Measurements from ENCODE around the gene CES4A. TPM values are rescaled to one million over a fixed set of nuclear protein-coding genes. Genes with fewer than 3 reads are reported as not detected.

Gene CES4A
- total RNA-seq, 4 donors from 2014 or later: 4.8 to 9.6 (median 6.4) TPM

DNA sequence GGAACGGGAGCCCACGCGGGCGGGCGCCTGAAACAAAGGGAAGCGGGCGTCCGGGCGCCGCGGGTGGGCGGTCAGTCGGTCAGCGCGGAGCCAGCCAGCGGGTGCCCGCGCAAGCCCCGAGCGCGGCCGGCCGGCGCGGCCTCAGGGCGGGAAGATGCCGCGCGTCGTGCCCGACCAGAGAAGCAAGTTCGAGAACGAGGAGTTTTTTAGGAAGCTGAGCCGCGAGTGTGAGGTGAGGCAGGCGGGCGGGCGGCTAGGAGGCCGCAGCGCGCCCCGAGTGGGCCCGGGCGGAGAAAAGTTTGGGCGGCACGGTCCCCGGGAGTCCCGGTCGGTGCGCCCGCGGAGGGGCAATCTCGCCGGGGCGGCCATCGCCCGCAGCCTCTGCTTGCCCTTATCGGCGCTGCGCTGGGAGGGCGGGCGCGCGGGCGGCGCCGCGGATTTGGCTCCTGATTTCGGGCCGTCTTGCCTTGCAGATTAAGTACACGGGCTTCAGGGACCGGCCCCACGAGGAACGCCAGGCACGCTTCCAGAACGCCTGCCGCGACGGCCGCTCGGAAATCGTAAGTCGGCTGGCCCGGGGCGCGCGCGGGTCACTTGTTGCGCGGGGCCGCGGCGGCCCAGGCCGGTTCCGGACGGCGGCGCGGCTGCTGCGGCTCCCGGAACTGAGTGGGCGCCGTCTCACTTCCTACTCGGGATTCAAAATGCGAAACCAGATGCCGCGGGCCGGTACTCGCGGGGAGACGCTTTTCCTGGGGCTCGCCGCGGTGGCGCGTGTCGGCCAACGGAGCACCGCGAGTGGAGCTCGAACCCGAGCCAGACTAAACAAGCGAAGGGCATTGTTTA, 41.1 kb downstream of the CES4A start:
- Histone ChIP-seq H3K36me3 (peaks cover 0 to 20% (median 0%) of the 10 kb centered on the region in 3 donors), H3K9me3 (no peaks in the 10 kb centered on the region), H3K4me3 (peak overlapping the region; percentile 74 to 96 (median 85)), H3K27ac (peak overlapping the region; percentile 87 to 99 (median 97)), H3K4me1 (peaks cover 14 to 52% (median 23%) of the 10 kb centered on the region in 3 donors), H3K27me3 (no peaks in the 10 kb centered on the region)
- intact Hi-C loops (cut with DNase I): no loop called here
- DNase-seq: no peak
- WGBS, 2 donors: 0% methylated on average over 1 to 40 of the region's 123 CpGs
- TF ChIP-seq, protein P1, sequence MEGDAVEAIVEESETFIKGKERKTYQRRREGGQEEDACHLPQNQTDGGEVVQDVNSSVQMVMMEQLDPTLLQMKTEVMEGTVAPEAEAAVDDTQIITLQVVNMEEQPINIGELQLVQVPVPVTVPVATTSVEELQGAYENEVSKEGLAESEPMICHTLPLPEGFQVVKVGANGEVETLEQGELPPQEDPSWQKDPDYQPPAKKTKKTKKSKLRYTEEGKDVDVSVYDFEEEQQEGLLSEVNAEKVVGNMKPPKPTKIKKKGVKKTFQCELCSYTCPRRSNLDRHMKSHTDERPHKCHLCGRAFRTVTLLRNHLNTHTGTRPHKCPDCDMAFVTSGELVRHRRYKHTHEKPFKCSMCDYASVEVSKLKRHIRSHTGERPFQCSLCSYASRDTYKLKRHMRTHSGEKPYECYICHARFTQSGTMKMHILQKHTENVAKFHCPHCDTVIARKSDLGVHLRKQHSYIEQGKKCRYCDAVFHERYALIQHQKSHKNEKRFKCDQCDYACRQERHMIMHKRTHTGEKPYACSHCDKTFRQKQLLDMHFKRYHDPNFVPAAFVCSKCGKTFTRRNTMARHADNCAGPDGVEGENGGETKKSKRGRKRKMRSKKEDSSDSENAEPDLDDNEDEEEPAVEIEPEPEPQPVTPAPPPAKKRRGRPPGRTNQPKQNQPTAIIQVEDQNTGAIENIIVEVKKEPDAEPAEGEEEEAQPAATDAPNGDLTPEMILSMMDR (IDR thresholded peaks at IDR 0.05): no peak
- peak in 2 of 4 donors; percentile 26 to 59 for TF ChIP-seq POLR2A (IDR thresholded peaks at IDR 0.05)

DNA sequence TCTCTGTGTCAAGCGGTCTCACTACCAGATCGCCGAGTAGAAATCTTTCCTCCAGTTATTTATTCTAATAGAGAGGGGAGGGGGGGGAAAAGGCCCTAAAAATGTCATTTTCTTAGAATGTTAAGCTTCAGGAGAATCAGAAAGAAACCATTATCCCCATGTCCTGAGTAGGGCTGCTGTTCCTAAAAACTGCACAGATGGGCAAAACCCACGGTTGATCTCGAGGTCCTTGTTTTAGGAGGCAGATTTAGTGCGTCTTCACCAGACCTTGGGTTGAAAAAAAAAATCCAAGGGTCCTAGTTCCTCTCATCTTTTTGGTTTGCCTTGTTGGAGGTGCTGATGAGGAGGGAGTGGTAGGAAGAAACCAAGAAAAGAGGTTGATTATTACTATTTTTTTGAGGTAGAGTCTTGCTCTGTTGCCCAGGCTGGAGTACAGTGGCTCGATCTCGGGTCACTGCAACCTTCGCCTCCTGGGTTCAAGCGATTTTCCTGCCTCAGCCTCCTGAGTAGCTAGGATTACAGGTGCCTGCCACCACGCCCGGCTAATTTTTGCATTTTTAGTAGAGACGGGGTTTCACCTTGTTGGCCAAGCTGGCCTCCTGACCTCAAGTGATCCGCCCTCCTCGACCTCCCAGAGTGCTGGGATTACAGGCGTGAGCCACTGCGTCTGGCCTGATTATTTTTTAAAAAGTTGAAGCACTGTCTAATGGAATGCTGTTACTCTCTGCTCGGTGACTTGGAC, 42.0 kb downstream of the CES4A start:
- DNase-seq: no peak

DNA sequence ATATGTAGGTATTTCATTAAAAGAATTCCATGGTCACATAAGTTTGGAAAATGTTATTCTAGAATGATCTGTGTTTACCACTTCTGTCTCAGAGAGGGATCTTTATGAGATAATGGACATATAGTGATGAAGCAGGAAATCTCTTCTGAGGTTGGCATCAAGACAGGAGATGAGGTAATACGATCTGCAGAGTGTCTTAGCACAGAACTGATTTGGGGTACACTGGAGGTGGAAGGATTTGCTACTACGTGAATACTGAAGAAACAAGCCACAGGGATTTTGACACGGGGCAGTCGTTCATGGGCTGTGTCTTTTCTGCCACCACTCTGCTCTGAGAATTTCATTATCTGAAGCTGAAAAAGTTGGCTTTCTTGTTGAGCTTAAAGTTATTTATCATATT, 46.1 kb downstream of the CES4A start:
- intact Hi-C loops (cut with DNase I): no loop called here
- DNase-seq: no peak
- peaks cover 14 to 66% (median 20%) of the 10 kb centered on the region in 3 donors for H3K4me1 ChIP-seq

More for the DNA sequence above, 42.0 kb downstream of the CES4A start:
- 29 to 37% methylated on average over 15 to 18 of the region's 18 CpGs for WGBS, 2 donors
- no peak for TF ChIP-seq POLR2A (IDR thresholded peaks at IDR 0.05)
- TF ChIP-seq, protein P1 (IDR thresholded peaks at IDR 0.05): no peak
- H3K4me1 ChIP-seq: peaks cover 14 to 61% (median 23%) of the 10 kb centered on the region in 3 donors
- H3K36me3 ChIP-seq: peaks cover 0 to 20% (median 0%) of the 10 kb centered on the region in 3 donors
- intact Hi-C loops (cut with DNase I): no loop called here
- peak overlapping the region; percentile 87 to 99 (median 97) for H3K27ac ChIP-seq
- H3K4me3 ChIP-seq: peak overlapping the region; percentile 74 to 96 (median 85)
- no peaks in the 10 kb centered on the region for H3K9me3 ChIP-seq
- H3K27me3 ChIP-seq: no peaks in the 10 kb centered on the region

DNA sequence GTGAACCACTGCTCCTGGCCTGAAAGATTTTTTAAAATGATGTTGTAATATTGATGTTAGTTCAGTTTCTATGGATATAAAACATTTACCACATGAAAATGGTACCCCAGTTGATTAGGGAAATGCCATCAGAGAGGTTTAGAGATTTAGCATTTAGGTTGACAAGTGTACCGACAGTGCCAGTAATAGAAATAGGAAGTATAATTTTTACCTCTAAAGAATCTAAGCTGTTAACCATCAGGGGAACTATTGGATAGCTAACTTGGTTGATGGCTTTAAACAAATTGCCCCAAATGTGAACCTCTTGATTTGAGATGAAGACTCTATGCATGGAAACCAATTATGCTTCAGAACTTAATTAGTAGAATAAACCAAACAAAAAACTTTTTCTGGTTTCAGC, 47.0 kb downstream of the CES4A start:
- Histone ChIP-seq H3K9me3 (no peaks in the 10 kb centered on the region), H3K27ac (no peak overlapping the region), H3K4me3 (no peak overlapping the region), H3K27me3 (no peaks in the 10 kb centered on the region), H3K4me1 (peaks cover 11 to 61% (median 19%) of the 10 kb centered on the region in 3 donors), H3K36me3 (peaks cover 0 to 50% (median 6%) of the 10 kb centered on the region in 3 donors)
- TF ChIP-seq POLR2A (IDR thresholded peaks at IDR 0.05): no peak
- TF ChIP-seq, protein P1 (IDR thresholded peaks at IDR 0.05): no peak
- no peak for DNase-seq
- 67 to 78% methylated on average over 1 of the region's 1 CpG for WGBS, 2 donors
- intact Hi-C loops (cut with DNase I): no loop called here

More for the DNA sequence above, 46.1 kb downstream of the CES4A start:
- Histone ChIP-seq H3K4me3 (no peak overlapping the region), H3K9me3 (no peaks in the 10 kb centered on the region), H3K27ac (no peak overlapping the region), H3K27me3 (no peaks in the 10 kb centered on the region), H3K36me3 (peaks cover 0 to 42% (median 6%) of the 10 kb centered on the region in 3 donors)
- WGBS, 2 donors: 44 to 60% methylated on average over 4 of the region's 4 CpGs
- TF ChIP-seq, protein P1 (IDR thresholded peaks at IDR 0.05): no peak
- no peak for TF ChIP-seq POLR2A (IDR thresholded peaks at IDR 0.05)
